Measurements from ENCODE around the gene RAC3. TPM values are rescaled to one million over a fixed set of nuclear protein-coding genes. Genes with fewer than 3 reads are reported as not detected.

Gene RAC3
- total RNA-seq, 1 donor from 2014 or later, result 0.82 TPM

DNA sequence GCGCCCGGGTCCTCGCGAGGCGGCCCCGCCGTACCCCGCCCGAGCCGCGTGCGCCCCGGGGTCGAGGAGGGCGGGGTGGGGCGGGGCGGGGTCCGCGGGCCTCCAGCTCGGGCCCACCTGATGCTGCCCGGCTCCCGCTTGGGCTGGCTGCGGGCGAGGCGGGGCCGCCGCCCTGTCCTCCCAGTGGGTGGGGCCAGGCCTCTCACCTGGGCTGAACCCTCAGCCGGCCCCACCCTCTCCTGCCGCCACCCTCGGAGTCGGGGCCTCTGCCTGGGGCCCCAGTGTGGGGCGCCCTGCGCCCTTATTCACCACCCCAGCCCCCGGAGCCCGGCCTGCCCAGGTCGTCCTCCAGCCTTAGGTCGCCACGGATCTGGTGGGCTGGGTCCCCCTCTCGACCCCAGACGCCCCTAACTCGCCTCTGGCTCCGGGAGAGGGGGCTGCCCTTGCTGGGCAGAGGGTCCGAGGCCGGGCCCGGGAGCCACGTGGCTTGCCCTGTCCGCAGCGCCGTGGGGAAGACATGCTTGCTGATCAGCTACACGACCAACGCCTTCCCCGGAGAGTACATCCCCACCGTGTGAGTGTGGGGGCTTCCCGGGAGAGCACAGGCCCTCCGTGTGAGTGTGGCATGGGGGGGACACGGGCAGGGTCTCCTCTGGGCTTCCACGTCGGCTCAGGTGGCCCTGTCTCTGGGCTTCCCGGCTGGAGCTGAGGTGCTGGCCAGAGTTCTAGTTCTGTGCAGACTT is 578 bp downstream of the RAC3 start:
- H3K4me1 ChIP-seq, result peaks cover 47% of the 10 kb centered on the region

DNA sequence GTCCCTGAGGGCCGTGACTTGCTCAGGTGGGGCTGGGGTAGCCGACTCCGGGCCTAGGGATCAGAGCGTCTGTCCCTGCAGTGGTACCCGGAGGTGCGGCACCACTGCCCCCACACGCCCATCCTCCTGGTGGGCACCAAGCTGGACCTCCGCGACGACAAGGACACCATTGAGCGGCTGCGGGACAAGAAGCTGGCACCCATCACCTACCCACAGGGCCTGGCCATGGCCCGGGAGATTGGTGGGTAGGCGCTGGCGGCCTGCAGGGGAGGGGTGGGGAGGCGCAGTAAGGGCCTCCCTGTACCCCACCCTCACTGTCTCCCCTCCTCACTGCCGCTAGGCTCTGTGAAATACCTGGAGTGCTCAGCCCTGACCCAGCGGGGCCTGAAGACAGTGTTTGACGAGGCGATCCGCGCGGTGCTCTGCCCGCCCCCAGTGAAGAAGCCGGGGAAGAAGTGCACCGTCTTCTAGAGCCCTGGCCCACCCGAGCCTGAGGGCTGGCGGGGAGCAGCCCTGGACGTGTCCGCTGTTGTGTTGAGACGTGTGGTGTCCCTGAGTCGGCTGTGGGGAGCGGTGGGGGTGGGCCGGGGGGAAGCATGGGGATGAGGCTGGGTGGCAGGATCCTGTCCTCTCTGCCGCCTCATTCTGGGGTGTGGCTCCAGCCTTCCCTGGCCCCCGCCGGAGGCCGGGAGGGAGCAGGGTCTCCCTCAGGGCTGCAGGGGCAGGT is 2.0 kb downstream of the RAC3 start:
- no peaks in the 10 kb centered on the region for H3K36me3 ChIP-seq
- no peaks in the 10 kb centered on the region for H3K9me3 ChIP-seq (replicated peaks)
- H3K27ac ChIP-seq (replicated peaks), result no peak overlapping the region
- no peak for DNase-seq
- H3K4me3 ChIP-seq, result no peak overlapping the region
- intact Hi-C loops (cut with micrococcal nuclease), result loop anchor here (5.0 kb wide), 1 partner anchor 114 kb away; no protein-coding TSS in a partner anchor
- TF ChIP-seq, protein P1, sequence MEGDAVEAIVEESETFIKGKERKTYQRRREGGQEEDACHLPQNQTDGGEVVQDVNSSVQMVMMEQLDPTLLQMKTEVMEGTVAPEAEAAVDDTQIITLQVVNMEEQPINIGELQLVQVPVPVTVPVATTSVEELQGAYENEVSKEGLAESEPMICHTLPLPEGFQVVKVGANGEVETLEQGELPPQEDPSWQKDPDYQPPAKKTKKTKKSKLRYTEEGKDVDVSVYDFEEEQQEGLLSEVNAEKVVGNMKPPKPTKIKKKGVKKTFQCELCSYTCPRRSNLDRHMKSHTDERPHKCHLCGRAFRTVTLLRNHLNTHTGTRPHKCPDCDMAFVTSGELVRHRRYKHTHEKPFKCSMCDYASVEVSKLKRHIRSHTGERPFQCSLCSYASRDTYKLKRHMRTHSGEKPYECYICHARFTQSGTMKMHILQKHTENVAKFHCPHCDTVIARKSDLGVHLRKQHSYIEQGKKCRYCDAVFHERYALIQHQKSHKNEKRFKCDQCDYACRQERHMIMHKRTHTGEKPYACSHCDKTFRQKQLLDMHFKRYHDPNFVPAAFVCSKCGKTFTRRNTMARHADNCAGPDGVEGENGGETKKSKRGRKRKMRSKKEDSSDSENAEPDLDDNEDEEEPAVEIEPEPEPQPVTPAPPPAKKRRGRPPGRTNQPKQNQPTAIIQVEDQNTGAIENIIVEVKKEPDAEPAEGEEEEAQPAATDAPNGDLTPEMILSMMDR (IDR thresholded peaks at IDR 0.05; ENCODE audit: borderline replicate concordance), result no peak
- peaks cover 52% of the 10 kb centered on the region for H3K4me1 ChIP-seq
- H3K27me3 ChIP-seq (ENCODE audit: low read depth), result peaks cover 9% of the 10 kb centered on the region

More for the DNA sequence above, 578 bp downstream of the RAC3 start:
- no peaks in the 10 kb centered on the region for H3K36me3 ChIP-seq
- DNase-seq, result no peak
- peak overlapping the region; percentile 52 for H3K4me3 ChIP-seq
- H3K27ac ChIP-seq (replicated peaks), result no peak overlapping the region
- TF ChIP-seq, protein P1 (IDR thresholded peaks at IDR 0.05; ENCODE audit: borderline replicate concordance), result no peak
- H3K9me3 ChIP-seq (replicated peaks), result no peaks in the 10 kb centered on the region
- intact Hi-C loops (cut with micrococcal nuclease), result loop anchor here (5.0 kb wide), 1 partner anchor 115 kb away; no protein-coding TSS in a partner anchor
- H3K27me3 ChIP-seq (ENCODE audit: low read depth), result peaks cover 9% of the 10 kb centered on the region

DNA sequence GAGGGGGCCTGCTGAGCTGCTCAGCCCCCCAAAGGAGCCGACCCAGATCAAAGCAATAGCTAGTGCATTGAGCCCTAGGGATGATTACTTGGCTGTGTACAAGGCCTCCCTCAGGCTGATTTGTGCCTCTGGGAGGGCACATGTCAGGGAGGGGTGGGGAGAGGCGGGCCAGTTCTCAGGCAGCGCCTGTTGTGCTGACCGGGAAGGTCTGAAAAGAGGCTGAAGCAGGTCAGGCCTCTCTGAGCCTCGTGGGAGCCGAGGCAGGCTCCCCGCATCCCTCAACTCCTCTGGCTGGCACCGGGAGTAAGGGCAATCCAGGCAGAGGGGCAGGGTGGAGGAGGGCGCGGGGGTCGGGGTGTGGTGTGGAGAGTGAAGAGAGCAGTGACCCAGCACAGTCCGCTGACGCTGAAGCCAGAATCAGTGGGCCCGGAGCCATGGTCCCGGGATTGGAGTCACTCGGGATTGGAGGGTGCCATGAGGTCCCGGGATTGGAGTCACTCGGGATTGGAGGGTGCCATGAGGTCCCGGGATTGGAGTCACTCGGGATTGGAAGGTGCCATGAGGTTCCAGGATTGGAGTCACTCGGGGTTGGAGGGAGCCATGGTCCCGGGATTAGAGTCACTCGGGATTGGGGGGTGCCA is 3.0 kb downstream of the RAC3 start:
- no peaks in the 10 kb centered on the region for H3K9me3 ChIP-seq (replicated peaks)
- no peaks in the 10 kb centered on the region for H3K36me3 ChIP-seq
- no peak for DNase-seq
- intact Hi-C loops (cut with micrococcal nuclease), result loop anchor here (5.0 kb wide), 1 partner anchor 113 kb away; no protein-coding TSS in a partner anchor
- H3K27ac ChIP-seq (replicated peaks), result no peak overlapping the region
- TF ChIP-seq, protein P1 (IDR thresholded peaks at IDR 0.05; ENCODE audit: borderline replicate concordance), result no peak
- H3K27me3 ChIP-seq (ENCODE audit: low read depth), result peaks cover 9% of the 10 kb centered on the region
- peaks cover 46% of the 10 kb centered on the region for H3K4me1 ChIP-seq
- H3K4me3 ChIP-seq, result no peak overlapping the region

DNA sequence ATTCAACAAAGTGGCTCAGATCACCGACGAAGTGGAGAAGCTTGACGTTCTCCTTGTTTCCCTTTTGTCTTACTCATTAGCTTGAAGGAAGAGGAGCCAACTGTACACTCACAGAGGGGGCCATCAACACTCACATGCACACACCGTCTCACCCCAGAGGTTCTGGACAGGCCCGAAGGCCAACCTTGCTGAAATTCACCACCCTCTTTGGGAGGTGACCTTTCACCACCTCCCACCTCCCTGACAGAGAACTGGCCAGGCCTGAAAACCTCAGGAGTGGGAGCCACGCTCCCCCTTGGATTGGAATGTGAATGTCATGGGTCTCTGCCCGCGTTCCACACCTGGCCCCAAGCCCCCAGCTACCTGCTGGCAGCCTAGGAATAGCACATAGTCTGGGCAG is 4.0 kb downstream of the RAC3 start:
- intact Hi-C loops (cut with micrococcal nuclease), result no loop called here
- no peaks in the 10 kb centered on the region for H3K9me3 ChIP-seq (replicated peaks)
- no peaks in the 10 kb centered on the region for H3K36me3 ChIP-seq
- peaks cover 9% of the 10 kb centered on the region for H3K27me3 ChIP-seq (ENCODE audit: low read depth)
- no peak for DNase-seq
- TF ChIP-seq, protein P1 (IDR thresholded peaks at IDR 0.05; ENCODE audit: borderline replicate concordance), result no peak
- no peak overlapping the region for H3K4me3 ChIP-seq
- H3K4me1 ChIP-seq, result peaks cover 36% of the 10 kb centered on the region
- H3K27ac ChIP-seq (replicated peaks), result no peak overlapping the region

DNA sequence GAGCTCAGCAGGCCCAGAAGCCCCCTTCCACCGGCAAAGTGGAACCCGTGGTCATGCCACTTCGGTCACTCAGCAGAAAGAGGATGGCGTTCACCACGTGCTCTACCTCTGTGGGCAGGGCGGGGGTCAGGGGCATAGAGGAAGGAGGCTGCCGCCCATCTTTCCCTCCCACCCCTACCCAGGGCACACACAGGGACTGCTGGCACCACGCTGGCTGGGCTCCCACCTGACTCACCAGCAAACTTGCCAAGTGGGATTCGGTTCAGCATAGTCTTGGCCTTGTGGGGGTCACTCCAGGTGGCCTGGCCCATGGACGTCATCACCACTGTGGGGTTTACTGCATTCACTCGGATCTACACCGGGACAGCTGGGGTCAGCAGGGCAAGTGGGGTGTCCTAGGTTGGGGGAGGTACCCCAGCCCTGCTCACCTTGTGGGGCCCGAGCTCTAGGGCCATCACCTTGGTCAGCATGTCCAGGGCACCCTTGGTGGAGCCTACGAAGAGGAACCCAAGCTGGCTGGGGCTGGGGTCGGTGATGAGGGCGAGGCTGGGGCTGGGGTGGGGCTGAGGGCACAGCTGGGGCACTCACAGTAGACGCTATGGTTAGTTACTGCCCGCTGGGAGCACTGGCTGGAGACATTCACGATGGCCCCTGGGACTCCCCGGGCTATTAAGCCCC is 4.6 kb downstream of the RAC3 start:
- H3K4me1 ChIP-seq, result peaks cover 29% of the 10 kb centered on the region
- H3K36me3 ChIP-seq, result no peaks in the 10 kb centered on the region
- no peaks in the 10 kb centered on the region for H3K9me3 ChIP-seq (replicated peaks)
- DNase-seq, result no peak
- TF ChIP-seq, protein P1 (IDR thresholded peaks at IDR 0.05; ENCODE audit: borderline replicate concordance), result no peak
- H3K4me3 ChIP-seq, result peak overlapping the region; percentile 83
- H3K27me3 ChIP-seq (ENCODE audit: low read depth), result peaks cover 9% of the 10 kb centered on the region
- H3K27ac ChIP-seq (replicated peaks), result peak overlapping the region; percentile 96
- intact Hi-C loops (cut with micrococcal nuclease), result no loop called here
